Trophoblast cell (in vitro differentiated cells and primary cell): ENCODE data around the gene HIPK2.

Experiments used
- DNase-seq, 2 donors: peaks; one replicate each; pipeline ENCODE4 v3.0.0-alpha.2; 2016
- H2AFZ ChIP-seq: 2 replicates; pipeline ENCODE4 v1.6.1; 2013; ENCODE audit warnings: low read length, moderate library complexity, mild to moderate bottlenecking; ENCODE audit not compliant: insufficient read depth, poor library complexity
- H2AK5ac ChIP-seq: 2 replicates; pipeline ENCODE4 v1.6.1; 2013; ENCODE audit warnings: mild to moderate bottlenecking, low read length
- H2BK120ac ChIP-seq: 2 replicates; pipeline ENCODE4 v1.6.1; 2013; ENCODE audit warnings: low read length, mild to moderate bottlenecking, moderate library complexity; ENCODE audit not compliant: insufficient read depth, poor library complexity
- H2BK12ac ChIP-seq: 2 replicates; pipeline ENCODE4 v1.6.1; 2013; ENCODE audit warnings: mild to moderate bottlenecking, low read length, moderate library complexity
- H2BK5ac ChIP-seq: 2 replicates; pipeline ENCODE4 v1.6.1; 2013; ENCODE audit warnings: low read length, low read depth, moderate library complexity, mild to moderate bottlenecking; ENCODE audit not compliant: poor library complexity
- H3K14ac ChIP-seq: 2 replicates; pipeline ENCODE4 v1.6.1; 2013; ENCODE audit warnings: mild to moderate bottlenecking, low read length
- H3K18ac ChIP-seq: 2 replicates; pipeline ENCODE4 v1.6.1; 2013; ENCODE audit warnings: mild to moderate bottlenecking, low read length
- H3K23ac ChIP-seq: 2 replicates; pipeline ENCODE4 v1.6.1; 2013; ENCODE audit warnings: low read length
- H3K27ac ChIP-seq: 2 replicates; pipeline ENCODE4 v1.5.1; 2013; ENCODE audit warnings: low read depth, mild to moderate bottlenecking, inconsistent platforms, low read length, moderate library complexity
- H3K27me3 ChIP-seq: 2 replicates; pipeline ENCODE4 v1.6.1; 2013; ENCODE audit warnings: inconsistent platforms, mild to moderate bottlenecking, low read length, moderate library complexity; ENCODE audit not compliant: insufficient read depth
- H3K36me3 ChIP-seq, 2 experiments: 1 replicate in 1 of 2; 2 replicates in 1 of 2; pipeline ENCODE4 v1.6.1; 2013; ENCODE audit warnings: low read length in 2 of 2, mild to moderate bottlenecking in 2 of 2, moderate library complexity in 1 of 2; ENCODE audit not compliant: insufficient read depth in 2 of 2, control insufficient read depth in 1 of 2
- H3K4ac ChIP-seq: 2 replicates; pipeline ENCODE4 v1.6.1; 2013; ENCODE audit warnings: low read depth, mild to moderate bottlenecking, low read length, moderate library complexity
- H3K4me1 ChIP-seq, 2 experiments: 1 replicate in 1 of 2; 2 replicates in 1 of 2; pipeline ENCODE4 v1.6.1; 2013; ENCODE audit warnings: low read length in 2 of 2, mild to moderate bottlenecking in 2 of 2, moderate library complexity in 1 of 2; ENCODE audit not compliant: insufficient read depth in 2 of 2, control insufficient read depth in 1 of 2
- H3K4me2 ChIP-seq: 2 replicates; pipeline ENCODE4 v1.6.1; 2013; ENCODE audit warnings: inconsistent platforms, mild to moderate bottlenecking, low read length, moderate library complexity
- H3K4me3 ChIP-seq: 2 replicates; pipeline ENCODE4 v1.5.1; 2013; ENCODE audit warnings: mild to moderate bottlenecking, low read depth, low read length, inconsistent platforms
- H3K79me1 ChIP-seq: one replicate; pipeline ENCODE4 v1.6.1; 2013; ENCODE audit warnings: low read length
- H3K79me2 ChIP-seq: 2 replicates; pipeline ENCODE4 v1.6.1; 2013; ENCODE audit warnings: low read length, mild to moderate bottlenecking; ENCODE audit not compliant: control insufficient read depth, insufficient read depth, poor library complexity
- H3K9ac ChIP-seq: 2 replicates; pipeline ENCODE4 v1.6.1; 2013; ENCODE audit warnings: mild to moderate bottlenecking, low read length
- H3K9me3 ChIP-seq: 2 replicates; pipeline ENCODE4 v1.6.1; 2013; ENCODE audit warnings: low read depth, mild to moderate bottlenecking, control low read depth, inconsistent platforms, low read length; ENCODE audit not compliant: insufficient read depth
- H4K12ac ChIP-seq: 2 replicates; pipeline ENCODE4 v1.6.1; 2013; ENCODE audit warnings: low read depth, mild to moderate bottlenecking, low read length, moderate library complexity
- H4K8ac ChIP-seq: 2 replicates; pipeline ENCODE4 v1.6.1; 2013; ENCODE audit warnings: low read depth, mild to moderate bottlenecking, low read length, moderate library complexity
- H4K91ac ChIP-seq: one replicate; pipeline ENCODE4 v1.6.1; 2013; ENCODE audit warnings: low read depth, mild to moderate bottlenecking, low read length, moderate library complexity
- WGBS: extraction: QIAGEN DNeasy Blood & Tissue Kit; methylation state at CpG from one replicate; pipeline ENCODE4 v1.1.7; 2013; ENCODE audit warnings: missing lambda C conversion rate; ENCODE audit not compliant: insufficient read length, insufficient coverage; ENCODE audit errors: extremely low coverage; 5-methylcytosine and 5-hydroxymethylcytosine counted together

The HIPK2 gene

GRCh38 chr7:139769066-139769465 lies 8.7 kb downstream of the HIPK2 start:
- H3K18ac ChIP-seq, result no peak overlapping the region
- no peak overlapping the region for H2BK5ac ChIP-seq
- DNase-seq, result no peak
- H4K12ac ChIP-seq, result no peak overlapping the region
- no peak overlapping the region for H4K91ac ChIP-seq
- peaks cover 0 to 5% of the 10 kb centered on the region in 2 experiments for H3K4me1 ChIP-seq
- H2BK12ac ChIP-seq, result no peak overlapping the region
- H3K79me1 ChIP-seq, result no peaks in the 10 kb centered on the region
- WGBS, result no CpG with 5 or more reads among the region's 10 CpGs
- no peak overlapping the region for H2BK120ac ChIP-seq
- H3K36me3 ChIP-seq, result no peaks in the 10 kb centered on the region
- H3K27ac ChIP-seq, result no peak overlapping the region
- H3K79me2 ChIP-seq, result no peaks in the 10 kb centered on the region
- no peak overlapping the region for H4K8ac ChIP-seq
- H3K9ac ChIP-seq, result no peak overlapping the region
- no peaks in the 10 kb centered on the region for H3K9me3 ChIP-seq
- H3K27me3 ChIP-seq, result no peaks in the 10 kb centered on the region
- no peak overlapping the region for H3K4me3 ChIP-seq
- H3K4ac ChIP-seq, result no peak overlapping the region
- no peak overlapping the region for H2AFZ ChIP-seq
- no peak overlapping the region for H3K23ac ChIP-seq
- H3K4me2 ChIP-seq, result no peak overlapping the region
- no peak overlapping the region for H2AK5ac ChIP-seq
- H3K14ac ChIP-seq, result no peak overlapping the region

- H3K18ac ChIP-seq, result no peak overlapping the region
- no peak overlapping the region for H2BK120ac ChIP-seq
- no peak overlapping the region for H3K14ac ChIP-seq
- H2BK12ac ChIP-seq, result no peak overlapping the region
- DNase-seq, result no peak
- no peaks in the 10 kb centered on the region for H3K79me2 ChIP-seq
- H3K9me3 ChIP-seq, result no peaks in the 10 kb centered on the region
- H3K4me2 ChIP-seq, result no peak overlapping the region
- H3K79me1 ChIP-seq, result no peaks in the 10 kb centered on the region
- no peak overlapping the region for H4K12ac ChIP-seq
- no peak overlapping the region for H3K4ac ChIP-seq
- no CpG with 5 or more reads among the region's 4 CpGs for WGBS
- H3K36me3 ChIP-seq, result no peaks in the 10 kb centered on the region
- H4K8ac ChIP-seq, result no peak overlapping the region
- no peak overlapping the region for H3K23ac ChIP-seq
- no peaks in the 10 kb centered on the region for H3K27me3 ChIP-seq
- H3K4me3 ChIP-seq, result no peak overlapping the region
- no peak overlapping the region for H3K9ac ChIP-seq
- H4K91ac ChIP-seq, result no peak overlapping the region
- no peak overlapping the region for H2BK5ac ChIP-seq
- no peak overlapping the region for H3K27ac ChIP-seq
- no peak overlapping the region for H2AFZ ChIP-seq
- H3K4me1 ChIP-seq, result peaks cover 3 to 8% of the 10 kb centered on the region in 2 experiments
- H2AK5ac ChIP-seq, result no peak overlapping the region
These were observed 9.5 kb downstream of the HIPK2 start for GRCh38 chr7:139768249-139768824.

GRCh38 chr7:139767561-139767982 lies 10.2 kb downstream of the HIPK2 start:
- H3K79me1 ChIP-seq, result no peaks in the 10 kb centered on the region
- no peak overlapping the region for H4K12ac ChIP-seq
- H2BK120ac ChIP-seq, result no peak overlapping the region
- H3K36me3 ChIP-seq, result no peaks in the 10 kb centered on the region
- H3K4ac ChIP-seq, result no peak overlapping the region
- no peak overlapping the region for H3K27ac ChIP-seq
- H3K14ac ChIP-seq, result no peak overlapping the region
- no peak overlapping the region for H2AFZ ChIP-seq
- no peak overlapping the region for H2BK12ac ChIP-seq
- no peak overlapping the region for H3K4me3 ChIP-seq
- H3K9ac ChIP-seq, result no peak overlapping the region
- no peak overlapping the region for H3K4me2 ChIP-seq
- H3K79me2 ChIP-seq, result no peaks in the 10 kb centered on the region
- H3K23ac ChIP-seq, result no peak overlapping the region
- no peak for DNase-seq
- peaks cover 5 to 8% of the 10 kb centered on the region in 2 experiments for H3K4me1 ChIP-seq
- H4K8ac ChIP-seq, result no peak overlapping the region
- H3K27me3 ChIP-seq, result no peaks in the 10 kb centered on the region
- no peaks in the 10 kb centered on the region for H3K9me3 ChIP-seq
- H2BK5ac ChIP-seq, result no peak overlapping the region
- H4K91ac ChIP-seq, result no peak overlapping the region
- no peak overlapping the region for H2AK5ac ChIP-seq
- no peak overlapping the region for H3K18ac ChIP-seq

GRCh38 chr7:139765143-139765542 lies 12.7 kb downstream of the HIPK2 start:
- Histone ChIP-seq H4K12ac (no peak overlapping the region), H3K18ac (no peak overlapping the region), H3K4me3 (no peak overlapping the region), H3K79me2 (no peaks in the 10 kb centered on the region), H3K27me3 (no peaks in the 10 kb centered on the region), H3K4me1 (peaks cover 5 to 10% of the 10 kb centered on the region in 2 experiments), H3K9me3 (no peaks in the 10 kb centered on the region), H2AK5ac (no peak overlapping the region), H2BK120ac (no peak overlapping the region), H2BK5ac (no peak overlapping the region), H3K14ac (no peak overlapping the region), H3K27ac (no peak overlapping the region), H3K23ac (no peak overlapping the region), H3K9ac (no peak overlapping the region), H3K36me3 (no peaks in the 10 kb centered on the region), H3K79me1 (no peaks in the 10 kb centered on the region), H2AFZ (no peak overlapping the region), H2BK12ac (no peak overlapping the region), H3K4me2 (no peak overlapping the region), H4K8ac (no peak overlapping the region), H3K4ac (no peak overlapping the region), H4K91ac (no peak overlapping the region)
- no CpG with 5 or more reads among the region's 2 CpGs for WGBS
- DNase-seq, result no peak
